ENCODE measurements around the gene AQP3.

AQP3 gene

DNA sequence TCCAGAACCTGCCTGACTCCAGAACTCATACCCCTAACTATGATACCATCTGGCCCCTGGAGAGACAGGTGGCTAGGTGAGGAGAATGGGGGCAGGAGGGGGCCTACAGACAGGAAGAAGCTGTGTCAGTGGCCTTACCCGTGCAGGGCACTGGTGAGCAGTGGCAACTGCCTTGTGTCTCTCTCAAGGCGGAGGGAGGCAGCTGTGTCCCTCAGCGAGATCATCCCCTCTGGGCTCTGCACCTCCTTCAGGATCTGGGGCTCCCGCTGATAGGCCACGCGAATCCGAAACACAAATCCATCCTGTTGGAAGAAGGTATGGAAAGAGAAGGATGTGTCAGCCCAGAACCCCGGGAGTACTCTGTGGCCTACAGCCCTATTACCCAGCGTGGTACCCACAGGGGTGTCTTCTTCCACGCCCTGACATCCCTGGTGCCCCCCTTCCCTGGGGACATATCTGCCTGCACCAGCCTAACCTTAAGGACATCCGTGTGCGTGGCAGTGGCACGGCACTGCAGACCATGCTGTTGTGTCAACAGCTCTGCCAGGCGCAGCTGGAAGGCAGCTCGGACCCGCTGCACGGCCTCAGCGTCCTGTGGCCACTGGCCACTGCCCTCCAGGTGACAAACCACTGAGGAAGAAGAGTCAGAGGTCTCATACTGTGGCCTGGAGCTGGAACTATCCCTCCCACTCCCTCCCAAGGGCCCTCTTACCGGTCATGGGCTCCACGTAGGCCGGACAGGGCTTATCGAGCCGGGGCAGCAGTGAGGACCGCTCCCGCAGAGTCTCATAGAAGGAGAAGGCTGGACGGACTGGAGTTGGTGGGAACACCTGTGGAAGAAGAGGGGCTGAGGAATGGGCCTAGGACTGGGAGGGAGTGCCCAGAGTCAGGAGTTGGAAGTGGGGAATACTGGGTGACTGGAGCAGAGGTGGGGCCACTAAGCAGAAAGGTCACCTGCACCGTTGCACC is 18.5 kb upstream of the AQP3 start:
- Histone ChIP-seq H2AFZ (ENCODE audit: low read depth) (no peak overlapping the region), H4K20me1 (ENCODE audit: insufficient read depth) (no peaks in the 10 kb centered on the region), H3K36me3 (ENCODE audit: insufficient read depth) (peaks cover 22% of the 10 kb centered on the region; the same call in 1 of the 2 replicates), H3K9ac (no peak overlapping the region), H3K27ac (no peak overlapping the region), H3K4me3 (IDR thresholded peaks at IDR 0.05; ENCODE audit: insufficient read depth, low read depth, low read length) (no peak overlapping the region), H3K4me2 (no peak overlapping the region), H3K79me2 (ENCODE audit: insufficient read depth, low read depth) (no peaks in the 10 kb centered on the region; the same call in 1 of the 2 replicates), H3K4me1 (ENCODE audit: low read depth, poor library complexity, severe bottlenecking) (no peaks in the 10 kb centered on the region), H3K27me3 (ENCODE audit: insufficient read depth, low read depth) (no peaks in the 10 kb centered on the region)
- TF ChIP-seq, protein P1, sequence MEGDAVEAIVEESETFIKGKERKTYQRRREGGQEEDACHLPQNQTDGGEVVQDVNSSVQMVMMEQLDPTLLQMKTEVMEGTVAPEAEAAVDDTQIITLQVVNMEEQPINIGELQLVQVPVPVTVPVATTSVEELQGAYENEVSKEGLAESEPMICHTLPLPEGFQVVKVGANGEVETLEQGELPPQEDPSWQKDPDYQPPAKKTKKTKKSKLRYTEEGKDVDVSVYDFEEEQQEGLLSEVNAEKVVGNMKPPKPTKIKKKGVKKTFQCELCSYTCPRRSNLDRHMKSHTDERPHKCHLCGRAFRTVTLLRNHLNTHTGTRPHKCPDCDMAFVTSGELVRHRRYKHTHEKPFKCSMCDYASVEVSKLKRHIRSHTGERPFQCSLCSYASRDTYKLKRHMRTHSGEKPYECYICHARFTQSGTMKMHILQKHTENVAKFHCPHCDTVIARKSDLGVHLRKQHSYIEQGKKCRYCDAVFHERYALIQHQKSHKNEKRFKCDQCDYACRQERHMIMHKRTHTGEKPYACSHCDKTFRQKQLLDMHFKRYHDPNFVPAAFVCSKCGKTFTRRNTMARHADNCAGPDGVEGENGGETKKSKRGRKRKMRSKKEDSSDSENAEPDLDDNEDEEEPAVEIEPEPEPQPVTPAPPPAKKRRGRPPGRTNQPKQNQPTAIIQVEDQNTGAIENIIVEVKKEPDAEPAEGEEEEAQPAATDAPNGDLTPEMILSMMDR (conservative IDR thresholded peaks at IDR 0.05; ENCODE audit: low read depth, low read length): no peak

DNA sequence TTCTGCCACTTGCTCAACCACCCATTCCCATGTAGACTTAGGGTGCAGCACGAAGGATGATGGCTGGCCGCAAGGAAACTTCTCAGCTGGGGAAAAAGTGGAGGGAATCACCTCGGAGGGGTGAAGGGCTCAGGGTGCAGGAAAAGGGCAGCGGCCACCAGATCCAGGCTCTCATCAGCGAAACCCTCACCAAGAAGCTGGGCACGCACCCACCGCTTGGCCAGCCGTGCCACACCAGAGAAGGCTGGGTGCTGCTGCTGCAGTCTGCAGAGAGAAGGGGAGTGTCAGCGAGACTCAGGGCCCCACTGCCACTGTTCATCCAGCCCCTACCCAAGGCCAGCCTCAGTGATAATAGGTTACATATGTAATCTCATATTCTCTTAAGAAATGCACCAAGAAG is 17.7 kb upstream of the AQP3 start:
- H2AFZ ChIP-seq (ENCODE audit: low read depth): no peak overlapping the region
- H3K36me3 ChIP-seq (ENCODE audit: insufficient read depth): peaks cover 22% of the 10 kb centered on the region; the same call in 1 of the 2 replicates
- H3K4me2 ChIP-seq: no peak overlapping the region
- no peak overlapping the region for H3K4me3 ChIP-seq (IDR thresholded peaks at IDR 0.05; ENCODE audit: insufficient read depth, low read depth, low read length)
- no peaks in the 10 kb centered on the region for H3K4me1 ChIP-seq (ENCODE audit: low read depth, poor library complexity, severe bottlenecking)
- H3K9ac ChIP-seq: no peak overlapping the region
- H3K27me3 ChIP-seq (ENCODE audit: insufficient read depth, low read depth): no peaks in the 10 kb centered on the region
- TF ChIP-seq, protein P1 (conservative IDR thresholded peaks at IDR 0.05; ENCODE audit: low read depth, low read length): no peak
- H3K27ac ChIP-seq: no peak overlapping the region
- no peaks in the 10 kb centered on the region for H3K79me2 ChIP-seq (ENCODE audit: insufficient read depth, low read depth)
- H4K20me1 ChIP-seq (ENCODE audit: insufficient read depth): no peaks in the 10 kb centered on the region

DNA sequence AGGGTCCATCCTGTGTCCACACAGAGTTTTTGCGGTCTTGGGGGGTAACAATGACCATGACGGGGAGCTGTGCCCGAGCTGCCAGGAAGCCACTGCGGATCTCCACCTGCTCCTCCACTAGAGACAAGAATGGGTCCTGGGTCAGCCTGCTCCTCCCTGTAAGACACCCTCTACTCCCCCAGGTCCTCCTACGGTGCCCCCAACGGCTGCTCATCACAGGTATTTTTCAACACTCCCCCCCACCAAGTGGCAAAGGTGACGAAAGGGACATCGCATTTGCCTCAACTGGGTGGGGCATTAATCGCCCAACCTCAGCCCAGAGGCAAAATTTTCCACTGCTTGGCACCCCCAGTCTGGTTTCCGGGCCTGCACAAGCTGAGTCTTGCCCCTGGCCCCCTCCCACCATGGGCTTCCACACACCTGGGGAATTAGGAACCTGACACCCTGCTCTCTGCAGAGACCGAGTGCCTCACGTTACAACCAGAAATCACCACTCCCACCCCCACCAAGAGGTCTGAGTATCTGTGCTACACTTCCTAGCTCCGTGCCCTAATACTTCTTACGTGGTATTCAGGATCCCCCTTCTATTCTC is 16.7 kb upstream of the AQP3 start:
- no peak overlapping the region for H3K9ac ChIP-seq
- peaks cover 22% of the 10 kb centered on the region; the same call in 1 of the 2 replicates for H3K36me3 ChIP-seq (ENCODE audit: insufficient read depth)
- no peak overlapping the region for H2AFZ ChIP-seq (ENCODE audit: low read depth)
- TF ChIP-seq, protein P1 (conservative IDR thresholded peaks at IDR 0.05; ENCODE audit: low read depth, low read length): no peak
- H3K27ac ChIP-seq: no peak overlapping the region
- H3K4me1 ChIP-seq (ENCODE audit: low read depth, poor library complexity, severe bottlenecking): no peaks in the 10 kb centered on the region
- H3K4me2 ChIP-seq: no peak overlapping the region
- no peaks in the 10 kb centered on the region for H3K27me3 ChIP-seq (ENCODE audit: insufficient read depth, low read depth)
- H4K20me1 ChIP-seq (ENCODE audit: insufficient read depth): no peaks in the 10 kb centered on the region
- no peak overlapping the region for H3K4me3 ChIP-seq (IDR thresholded peaks at IDR 0.05; ENCODE audit: insufficient read depth, low read depth, low read length)
- no peaks in the 10 kb centered on the region for H3K79me2 ChIP-seq (ENCODE audit: insufficient read depth, low read depth)

DNA sequence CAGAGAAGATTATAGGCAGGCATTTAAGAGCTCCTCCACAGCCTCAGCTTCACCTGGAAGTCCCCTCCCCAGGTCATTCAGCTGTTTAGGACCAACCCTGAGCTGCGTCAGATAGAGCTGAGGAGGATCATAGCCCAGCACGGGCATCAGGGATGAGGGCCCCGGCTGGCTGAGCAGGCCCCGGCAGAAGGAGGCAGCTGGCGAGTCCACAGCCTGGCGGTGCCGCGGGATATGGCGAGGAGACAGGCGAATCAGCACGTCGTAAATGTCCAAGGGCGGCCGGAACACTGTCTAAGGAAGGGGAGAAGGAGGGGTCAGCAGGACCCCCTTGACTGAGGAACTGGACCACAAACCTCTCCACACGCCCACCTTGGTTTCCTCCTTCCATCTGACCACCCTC is 15.8 kb upstream of the AQP3 start:
- no peak overlapping the region for H3K27ac ChIP-seq
- no peak overlapping the region for H2AFZ ChIP-seq (ENCODE audit: low read depth)
- H3K4me1 ChIP-seq (ENCODE audit: low read depth, poor library complexity, severe bottlenecking): no peaks in the 10 kb centered on the region
- no peak overlapping the region for H3K9ac ChIP-seq
- no peak overlapping the region for H3K4me3 ChIP-seq (IDR thresholded peaks at IDR 0.05; ENCODE audit: insufficient read depth, low read depth, low read length)
- TF ChIP-seq, protein P1 (conservative IDR thresholded peaks at IDR 0.05; ENCODE audit: low read depth, low read length): no peak
- no peaks in the 10 kb centered on the region for H4K20me1 ChIP-seq (ENCODE audit: insufficient read depth)
- H3K36me3 ChIP-seq (ENCODE audit: insufficient read depth): peaks cover 21% of the 10 kb centered on the region; the same call in 1 of the 2 replicates
- H3K4me2 ChIP-seq: no peak overlapping the region
- no peaks in the 10 kb centered on the region for H3K27me3 ChIP-seq (ENCODE audit: insufficient read depth, low read depth)
- H3K79me2 ChIP-seq (ENCODE audit: insufficient read depth, low read depth): no peaks in the 10 kb centered on the region
